ENCODE measurements around the gene PTPN3.

PTPN3 gene

GRCh38 chr9:109496218-109496617 is 1.9 kb downstream of the PTPN3 start:
- no peak for TF ChIP-seq CTCF (IDR thresholded peaks at IDR 0.05; ENCODE audit: low read length, missing control alignments)
- H3K4me3 ChIP-seq (replicated peaks; ENCODE audit: low read depth, low read length): no peak overlapping the region
- no peak for DNase-seq (ENCODE audit: low read depth)

GRCh38 chr9:109493648-109494047 is 4.5 kb downstream of the PTPN3 start:
- no peak for DNase-seq (ENCODE audit: low read depth)
- no peak overlapping the region for H3K4me3 ChIP-seq (replicated peaks; ENCODE audit: low read depth, low read length)
- no peak for TF ChIP-seq CTCF (IDR thresholded peaks at IDR 0.05; ENCODE audit: low read length, missing control alignments)

- TF ChIP-seq CTCF (IDR thresholded peaks at IDR 0.05; ENCODE audit: low read length, missing control alignments): no peak
Measured at GRCh38 chr9:109491590-109491989, 6.5 kb downstream of the PTPN3 start.

GRCh38 chr9:109488791-109489492 is 9.2 kb downstream of the PTPN3 start:
- H3K4me3 ChIP-seq (replicated peaks; ENCODE audit: low read depth, low read length): no peak overlapping the region
- no peak for DNase-seq (ENCODE audit: low read depth)
- TF ChIP-seq CTCF (IDR thresholded peaks at IDR 0.05; ENCODE audit: low read length, missing control alignments): no peak

More at GRCh38 chr9:109491590-109491989, 6.5 kb downstream of the PTPN3 start:
- DNase-seq (ENCODE audit: low read depth): no peak
- H3K4me3 ChIP-seq (replicated peaks; ENCODE audit: low read depth, low read length): no peak overlapping the region

GRCh38 chr9:109488351-109488750 is 9.8 kb downstream of the PTPN3 start:
- TF ChIP-seq CTCF (IDR thresholded peaks at IDR 0.05; ENCODE audit: low read length, missing control alignments): no peak
- no peak for DNase-seq (ENCODE audit: low read depth)
- H3K4me3 ChIP-seq (replicated peaks; ENCODE audit: low read depth, low read length): no peak overlapping the region

- H3K4me3 ChIP-seq (replicated peaks; ENCODE audit: low read depth, low read length): no peak overlapping the region
- DNase-seq (ENCODE audit: low read depth): no peak
- TF ChIP-seq CTCF (IDR thresholded peaks at IDR 0.05; ENCODE audit: low read length, missing control alignments): no peak
Measured at GRCh38 chr9:109487247-109487646, 10.9 kb downstream of the PTPN3 start.
